ENCODE results near the gene OR4K15.

DNA sequence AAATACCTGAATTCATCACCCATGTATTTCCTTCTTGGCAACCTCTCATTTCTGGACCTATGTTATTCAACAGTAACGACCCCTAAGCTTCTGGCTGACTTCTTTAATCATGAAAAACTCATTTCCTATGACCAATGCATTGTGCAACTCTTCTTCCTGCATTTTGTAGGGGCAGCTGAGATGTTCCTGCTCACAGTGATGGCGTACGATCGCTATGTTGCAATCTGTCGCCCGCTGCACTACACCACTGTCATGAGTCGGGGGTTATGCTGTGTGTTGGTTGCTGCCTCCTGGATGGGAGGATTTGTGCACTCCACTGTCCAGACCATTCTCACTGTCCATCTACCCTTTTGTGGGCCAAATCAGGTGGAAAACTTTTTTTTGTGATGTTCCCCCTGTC is 26.9 kb downstream of the OR4K15 start:
- no peak for TF ChIP-seq CTCF (IDR thresholded peaks at IDR 0.05)
- TF ChIP-seq POLR2A (IDR thresholded peaks at IDR 0.05): no peak

Data from ovary (tissue), 3 donors.